Retinal pigment epithelial cell (primary cell): ENCODE data around the gene CNOT1.

Source experiments
- DNase-seq: peaks from one replicate; pipeline ENCODE4 v3.0.0-alpha.2; 2010; ENCODE audit warnings: low read depth
- H3K4me3 ChIP-seq: 2 replicates; pipeline ENCODE4 v1.5.1; 2011; ENCODE audit warnings: mild to moderate bottlenecking, low read length, control low read depth, moderate library complexity
- TF ChIP-seq, protein P1 (sequence below): conservative IDR thresholded peaks from 2 replicates; pipeline ENCODE4 v1.5.1; 2011; ENCODE audit warnings: low read depth, low read length, control low read depth, inconsistent platforms

Gene CNOT1

DNA sequence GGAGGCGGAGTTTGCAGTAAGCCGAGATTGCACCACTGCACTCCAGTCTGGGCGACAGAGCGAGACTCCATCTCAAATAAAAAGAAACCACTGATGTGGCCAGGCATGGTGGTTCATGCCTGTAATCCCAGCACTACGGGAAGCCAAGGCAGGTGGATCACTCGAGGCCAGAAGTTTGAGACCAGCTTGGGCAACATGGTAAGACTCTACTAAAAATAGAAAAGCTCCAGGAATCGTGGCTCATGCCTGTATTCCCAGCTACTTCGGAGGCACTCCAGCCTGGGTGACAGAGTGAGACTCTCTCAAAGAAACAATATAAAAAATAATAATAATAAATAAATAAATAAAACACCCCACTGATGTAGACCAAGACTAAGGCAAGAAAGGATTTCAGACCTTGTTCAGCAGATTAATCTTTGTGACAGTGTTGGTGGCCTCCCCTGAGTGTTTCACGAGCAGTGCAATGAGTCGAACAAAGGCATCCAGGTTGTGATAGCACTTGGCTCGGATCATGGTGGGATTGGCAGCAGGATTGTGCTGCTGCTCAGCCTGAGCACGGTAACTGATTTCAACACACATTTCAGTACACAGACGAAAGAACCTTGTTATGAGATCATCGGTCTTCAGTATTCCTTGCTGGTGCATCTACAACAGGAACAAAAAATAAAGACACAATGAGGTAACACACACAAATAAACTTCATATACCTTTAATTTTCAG is 95.7 kb downstream of the CNOT1 start:
- no peak for DNase-seq
- TF ChIP-seq, protein P1, sequence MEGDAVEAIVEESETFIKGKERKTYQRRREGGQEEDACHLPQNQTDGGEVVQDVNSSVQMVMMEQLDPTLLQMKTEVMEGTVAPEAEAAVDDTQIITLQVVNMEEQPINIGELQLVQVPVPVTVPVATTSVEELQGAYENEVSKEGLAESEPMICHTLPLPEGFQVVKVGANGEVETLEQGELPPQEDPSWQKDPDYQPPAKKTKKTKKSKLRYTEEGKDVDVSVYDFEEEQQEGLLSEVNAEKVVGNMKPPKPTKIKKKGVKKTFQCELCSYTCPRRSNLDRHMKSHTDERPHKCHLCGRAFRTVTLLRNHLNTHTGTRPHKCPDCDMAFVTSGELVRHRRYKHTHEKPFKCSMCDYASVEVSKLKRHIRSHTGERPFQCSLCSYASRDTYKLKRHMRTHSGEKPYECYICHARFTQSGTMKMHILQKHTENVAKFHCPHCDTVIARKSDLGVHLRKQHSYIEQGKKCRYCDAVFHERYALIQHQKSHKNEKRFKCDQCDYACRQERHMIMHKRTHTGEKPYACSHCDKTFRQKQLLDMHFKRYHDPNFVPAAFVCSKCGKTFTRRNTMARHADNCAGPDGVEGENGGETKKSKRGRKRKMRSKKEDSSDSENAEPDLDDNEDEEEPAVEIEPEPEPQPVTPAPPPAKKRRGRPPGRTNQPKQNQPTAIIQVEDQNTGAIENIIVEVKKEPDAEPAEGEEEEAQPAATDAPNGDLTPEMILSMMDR = no peak

DNA sequence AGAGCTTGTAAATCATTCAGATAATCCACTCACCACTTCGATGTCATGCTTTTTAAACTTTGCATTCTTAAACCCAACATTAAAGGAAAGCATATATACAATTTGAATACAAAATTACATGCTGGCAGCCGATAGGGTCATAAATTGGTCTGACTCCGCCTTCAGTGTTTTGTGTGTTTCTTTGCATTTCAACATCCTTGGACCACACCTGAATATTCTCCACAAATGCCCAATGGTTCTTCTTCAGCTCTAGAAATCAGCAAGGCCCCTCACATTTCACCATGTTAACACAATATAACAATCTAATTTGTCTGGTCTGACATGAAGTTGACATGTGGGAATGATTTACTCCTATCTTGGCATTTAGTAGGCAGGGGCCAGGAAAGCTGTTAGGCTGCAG is 97.2 kb downstream of the CNOT1 start:
- no peak overlapping the region for H3K4me3 ChIP-seq
- DNase-seq = no peak
- TF ChIP-seq, protein P1 = no peak

More for the DNA sequence above, 95.7 kb downstream of the CNOT1 start:
- no peak overlapping the region for H3K4me3 ChIP-seq

DNA sequence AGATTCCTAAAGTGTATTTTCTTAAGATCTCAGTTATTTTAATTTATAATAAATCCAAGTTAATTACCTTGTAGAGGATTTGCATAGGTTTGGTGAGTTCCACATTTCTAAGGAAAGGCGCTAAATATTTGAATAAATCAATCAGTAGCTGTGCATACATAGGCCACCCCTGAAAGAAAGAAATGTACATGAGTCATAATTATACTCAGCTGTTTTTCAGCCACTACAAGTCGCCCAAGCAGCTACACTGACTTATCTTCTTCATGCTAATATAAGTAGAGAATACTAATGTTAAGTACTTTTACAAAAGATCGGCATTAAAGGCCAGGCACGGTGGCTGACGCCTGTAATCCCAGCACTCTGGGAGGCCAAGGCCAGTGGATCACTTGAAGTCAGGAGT is 99.4 kb downstream of the CNOT1 start:
- H3K4me3 ChIP-seq = no peak overlapping the region
- no peak for DNase-seq
- TF ChIP-seq, protein P1 = no peak

DNA sequence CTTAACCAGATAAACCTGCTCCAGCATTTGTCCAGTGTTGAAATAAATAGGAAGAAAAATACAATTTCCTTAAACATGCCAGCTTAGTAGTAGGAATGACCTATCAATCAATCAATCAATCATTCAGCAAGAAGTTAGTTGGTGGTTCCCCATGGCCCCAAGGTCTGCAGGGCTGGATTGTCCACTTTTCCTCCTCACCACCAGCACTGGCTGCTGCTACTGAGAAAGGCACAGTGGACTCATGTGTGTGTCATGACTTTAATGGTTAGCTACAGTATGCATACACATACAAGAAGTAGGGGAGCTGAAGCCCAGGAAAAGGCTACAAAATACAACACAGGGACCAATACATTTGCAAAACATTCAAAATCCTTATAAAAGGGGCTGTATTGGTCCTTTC is 109.9 kb downstream of the CNOT1 start:
- TF ChIP-seq, protein P1 = no peak
- no peak for DNase-seq
- H3K4me3 ChIP-seq = no peak overlapping the region

DNA sequence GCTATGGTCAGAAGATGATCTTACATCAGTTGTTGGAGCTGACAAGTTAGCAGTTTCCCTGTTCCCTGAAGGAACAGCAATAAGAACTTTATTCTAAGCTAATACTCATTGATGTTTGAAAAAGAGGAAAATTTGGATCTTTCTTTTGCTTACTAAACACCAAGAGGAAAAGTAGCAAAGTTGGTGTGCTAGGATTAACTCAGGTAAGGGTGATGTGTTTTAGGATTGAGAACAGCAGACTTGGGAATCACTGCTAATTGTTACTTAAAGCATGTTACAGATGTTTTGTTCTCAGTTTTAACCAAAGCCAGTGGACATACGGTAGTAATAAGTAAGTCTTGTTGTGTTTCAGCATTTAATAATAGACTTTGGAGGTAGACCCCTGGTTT is 110.7 kb downstream of the CNOT1 start:
- TF ChIP-seq, protein P1 = no peak
- H3K4me3 ChIP-seq = no peak overlapping the region
- no peak for DNase-seq

DNA sequence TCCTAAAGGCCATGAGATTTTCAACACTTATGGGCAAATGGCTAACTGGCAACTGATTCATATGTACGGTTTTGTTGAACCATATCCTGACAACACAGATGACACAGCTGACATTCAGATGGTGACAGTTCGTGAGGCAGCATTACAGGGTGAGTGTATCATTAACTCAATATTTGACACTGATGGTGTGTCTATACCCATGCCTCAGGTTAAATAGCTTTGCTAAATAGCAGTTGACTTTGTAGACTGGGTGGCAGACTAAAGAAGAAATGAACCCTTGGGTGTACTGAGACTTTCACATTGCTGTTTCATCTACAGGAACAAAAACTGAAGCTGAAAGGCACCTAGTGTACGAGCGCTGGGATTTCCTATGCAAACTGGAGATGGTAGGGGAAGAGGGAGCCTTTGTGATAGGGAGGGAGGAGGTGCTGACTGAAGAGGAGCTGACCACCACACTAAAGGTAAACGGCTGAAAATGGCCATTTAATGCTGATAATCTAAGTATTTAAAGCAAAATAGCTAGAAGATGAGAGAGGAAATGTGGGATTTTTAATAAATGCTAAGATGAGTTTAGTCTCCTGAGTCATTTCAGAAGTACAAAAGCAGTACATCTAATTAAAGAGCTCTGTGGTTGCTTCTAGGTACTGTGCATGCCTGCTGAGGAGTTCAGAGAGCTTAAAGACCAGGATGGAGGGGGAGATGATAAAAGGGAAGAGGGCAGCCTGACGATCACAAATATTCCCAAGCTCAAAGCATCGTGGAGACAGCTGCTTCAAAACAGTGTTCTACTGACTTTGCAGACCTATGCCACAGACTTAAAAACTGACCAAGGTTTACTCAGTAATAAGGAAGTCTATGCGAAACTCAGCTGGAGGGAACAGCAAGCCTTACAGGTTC is 111.3 kb downstream of the CNOT1 start:
- no peak for DNase-seq
- TF ChIP-seq, protein P1 = no peak
- no peak overlapping the region for H3K4me3 ChIP-seq
